ENCODE measurements around the gene CCNK.
A peak's percentile ranks its signal among the peaks of the same experiment; 100 is the strongest.

CCNK gene

GRCh38 chr14:99480917-99481744 is at the start of gene CCNK:
Gene CCNK (plus strand): TSS chr14:99481409. CDS start chr14:99492678, 11,269 bp downstream.
- DNase-seq: peak; percentile 100

DNA sequence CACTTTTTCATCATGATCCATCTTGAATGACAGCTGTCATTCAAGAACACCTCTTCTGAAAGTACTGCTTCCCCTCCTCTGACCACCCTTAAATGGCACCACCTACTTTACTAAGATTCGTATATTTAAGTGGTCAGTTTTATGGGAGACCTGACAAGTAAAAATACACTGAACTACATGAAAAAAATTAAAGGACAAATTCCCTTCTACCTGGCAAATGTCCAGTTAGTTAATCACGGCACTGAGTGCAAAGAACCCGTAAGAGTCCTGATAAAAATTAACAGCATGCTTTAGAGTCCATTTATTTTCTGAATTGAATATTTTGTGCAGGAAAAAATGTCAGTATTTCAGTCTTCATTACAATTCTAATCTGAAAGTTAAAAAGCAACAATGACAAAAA is 49.2 kb upstream of the CCNK start:
- no peak for DNase-seq

DNA sequence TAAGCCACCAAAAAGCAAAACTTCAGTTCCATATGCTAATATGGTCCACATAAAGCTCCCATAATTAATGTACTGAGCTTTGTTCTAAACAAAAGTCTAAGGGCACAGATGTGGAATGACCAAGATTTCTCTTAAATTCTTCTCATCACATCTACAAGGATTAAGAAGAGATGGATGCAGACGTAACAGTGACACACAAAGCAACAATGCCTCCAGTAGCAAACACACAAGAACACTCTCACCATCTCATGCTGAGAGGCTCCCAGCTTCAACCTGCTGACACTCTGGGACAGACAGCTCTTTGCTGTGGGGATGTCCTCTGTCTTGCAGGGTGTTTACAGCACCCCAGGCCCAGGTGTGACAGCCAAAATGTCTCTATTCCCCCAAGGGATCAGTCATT is 48.7 kb upstream of the CCNK start:
- no peak for DNase-seq

- no peak for DNase-seq
Observed at GRCh38 chr14:99435327-99435726, 45.9 kb upstream of the CCNK start.

DNA sequence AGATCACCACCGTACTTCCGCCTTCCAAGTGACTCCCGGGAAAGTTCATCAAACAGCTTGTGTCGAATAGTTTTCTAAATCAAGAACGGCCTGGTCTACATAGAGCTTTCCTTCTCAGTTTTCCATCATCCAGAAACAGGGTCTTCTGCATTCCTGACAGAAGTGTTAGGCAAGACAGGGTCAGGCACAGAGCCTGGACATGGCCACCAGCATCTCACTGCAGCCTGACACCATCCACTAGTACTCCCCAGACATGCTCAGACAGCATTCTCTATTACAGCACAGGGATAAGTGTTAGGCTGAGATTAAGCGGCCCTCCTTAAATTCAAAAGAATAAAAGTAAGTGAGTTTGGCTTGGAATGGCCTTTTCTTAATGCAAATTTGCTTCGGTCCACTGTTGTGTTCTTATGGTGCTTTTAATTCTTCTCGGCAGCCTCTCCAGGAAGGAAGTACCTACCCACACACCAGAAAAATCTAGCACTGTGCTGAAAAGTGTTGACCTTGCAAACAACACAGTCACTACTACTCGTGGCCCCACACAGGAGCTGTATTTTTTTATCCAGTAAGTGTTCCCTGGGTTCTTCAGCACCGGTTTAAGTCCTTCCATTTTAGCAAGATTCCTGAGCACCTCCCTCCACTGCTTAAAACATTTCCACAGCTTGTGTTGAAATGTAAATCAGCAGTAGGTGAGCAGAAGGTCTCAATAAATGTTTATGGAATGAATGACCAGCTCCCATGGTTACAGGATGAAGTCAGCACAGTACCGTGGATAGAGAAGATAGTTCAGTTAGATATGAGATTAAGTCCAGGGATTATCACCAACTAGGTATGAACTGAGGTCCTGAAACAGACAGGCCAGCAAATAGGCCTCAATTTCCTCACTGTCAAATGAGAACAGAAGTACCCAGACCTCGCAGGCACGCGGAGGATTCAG is 44.7 kb upstream of the CCNK start:
- peak; percentile 38 for DNase-seq

DNA sequence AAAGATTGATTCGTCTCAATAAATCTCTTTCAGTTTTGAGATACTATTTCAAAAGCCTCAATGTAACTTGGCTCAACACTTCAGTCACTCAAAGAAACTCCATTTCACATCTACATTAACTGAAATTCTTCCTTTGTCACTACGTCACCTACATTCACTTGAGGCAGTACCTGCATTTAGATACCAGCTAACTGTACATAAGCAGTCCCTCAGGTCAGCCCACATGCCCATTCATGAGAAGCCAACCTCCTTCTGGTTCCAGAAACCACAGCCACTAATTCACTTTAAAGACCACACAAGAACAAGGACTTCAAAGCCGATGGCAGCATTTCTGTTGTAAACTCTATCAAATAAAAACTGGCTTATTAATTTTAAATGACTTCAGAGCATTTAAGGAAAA is 43.5 kb upstream of the CCNK start:
- no peak for DNase-seq

DNA sequence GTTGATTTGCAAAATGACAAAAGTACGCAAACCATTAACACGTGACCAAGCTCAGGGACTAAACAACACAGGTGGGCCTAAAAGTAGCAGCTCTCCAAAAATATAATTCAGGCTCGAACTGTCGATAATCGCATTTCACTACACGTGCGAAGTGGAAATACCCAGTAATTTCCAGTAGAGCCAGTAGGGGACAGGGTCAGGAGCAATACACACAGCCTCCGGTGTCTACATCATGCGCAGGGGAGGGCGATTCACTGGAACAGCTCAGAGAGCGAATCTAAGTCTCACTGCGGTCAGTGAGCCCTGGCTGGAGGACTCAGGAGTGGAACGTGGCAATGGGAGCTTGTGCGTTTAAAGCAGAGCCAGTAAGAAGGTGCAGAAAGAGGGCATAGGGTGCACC is 40.9 kb upstream of the CCNK start:
- no peak for DNase-seq

- no peak for DNase-seq
Observed at GRCh38 chr14:99441157-99441870, 39.9 kb upstream of the CCNK start.

DNA sequence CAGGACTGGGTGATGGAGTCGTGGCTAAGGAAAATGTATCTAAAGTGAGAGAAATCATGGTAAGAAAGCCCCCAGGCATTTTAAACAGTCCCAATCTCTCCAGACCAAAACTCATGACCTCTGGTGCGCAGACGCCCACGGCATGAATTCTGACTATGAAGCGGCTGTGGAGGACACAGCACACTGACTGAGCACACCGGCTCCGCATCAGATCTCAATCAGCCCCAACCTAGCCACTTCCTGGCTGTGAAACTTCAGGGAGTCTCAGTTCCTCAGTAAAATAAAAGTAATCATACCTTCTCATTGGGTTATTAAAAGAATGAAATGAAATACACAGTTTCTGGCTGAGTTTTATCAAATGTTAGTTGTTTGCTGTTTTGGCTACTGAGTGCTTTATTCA is 39.3 kb upstream of the CCNK start:
- no peak for DNase-seq

GRCh38 chr14:99445931-99446330 is 35.3 kb upstream of the CCNK start:
- no peak for DNase-seq

DNA sequence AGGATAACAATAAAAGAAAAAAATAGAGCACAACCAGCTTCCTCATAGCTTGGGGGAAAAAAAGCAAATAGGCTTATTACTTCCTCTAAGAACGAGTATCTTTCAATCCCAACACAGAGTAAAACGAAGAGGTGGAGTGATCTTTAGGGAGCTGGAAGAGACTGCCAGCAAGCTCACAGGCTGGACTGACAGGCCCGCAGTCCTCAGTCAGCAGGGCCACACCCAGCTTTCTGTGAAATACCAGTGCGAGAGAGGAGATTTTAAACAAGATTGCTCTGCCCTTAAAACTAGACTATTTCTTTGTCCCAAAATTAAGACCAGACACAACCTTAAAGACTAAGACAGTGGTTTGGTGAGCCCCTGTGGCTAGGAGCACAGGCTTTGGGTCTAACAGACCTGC is 33.5 kb upstream of the CCNK start:
- DNase-seq: no peak

- no peak for DNase-seq
Observed at GRCh38 chr14:99450266-99450665, 30.9 kb upstream of the CCNK start.

DNA sequence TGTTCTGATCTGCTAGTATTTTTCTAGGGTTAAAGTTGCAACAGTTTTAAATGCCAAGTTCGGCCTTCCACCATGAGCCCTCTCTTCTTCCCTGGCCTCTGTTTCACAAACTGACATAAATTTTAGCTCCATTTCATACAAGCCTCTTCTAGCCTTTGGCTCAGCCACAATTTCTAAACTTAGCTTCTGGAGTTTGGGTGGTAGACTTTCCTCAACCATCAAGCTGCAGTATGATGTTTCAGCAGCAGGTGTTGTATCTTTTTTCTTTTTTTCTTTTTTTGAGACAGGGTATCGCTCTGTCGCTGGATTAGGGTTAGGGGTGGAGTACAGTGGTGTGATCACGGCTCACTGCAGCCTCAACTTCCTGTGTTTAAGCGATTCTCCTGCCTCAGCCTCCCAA is 30.0 kb upstream of the CCNK start:
- DNase-seq: no peak

DNA sequence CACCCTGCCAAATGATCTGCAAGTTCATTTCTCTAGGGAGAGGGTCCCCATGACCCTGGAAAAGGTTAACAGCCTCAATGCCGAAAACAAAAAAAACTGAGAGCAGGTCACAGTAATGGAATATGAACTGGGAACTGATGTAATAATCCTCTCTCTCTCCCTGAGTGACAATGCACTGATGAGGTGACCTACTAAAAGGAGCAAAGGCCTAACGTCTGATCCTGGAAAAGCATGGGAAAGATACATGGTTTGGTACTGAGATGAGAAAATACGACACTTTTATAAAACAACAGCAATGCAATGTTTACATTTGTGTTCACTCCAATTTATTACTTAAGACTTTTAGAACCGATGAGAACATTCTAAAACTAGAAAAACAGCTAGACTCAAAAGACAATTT is 28.2 kb upstream of the CCNK start:
- DNase-seq: no peak

DNA sequence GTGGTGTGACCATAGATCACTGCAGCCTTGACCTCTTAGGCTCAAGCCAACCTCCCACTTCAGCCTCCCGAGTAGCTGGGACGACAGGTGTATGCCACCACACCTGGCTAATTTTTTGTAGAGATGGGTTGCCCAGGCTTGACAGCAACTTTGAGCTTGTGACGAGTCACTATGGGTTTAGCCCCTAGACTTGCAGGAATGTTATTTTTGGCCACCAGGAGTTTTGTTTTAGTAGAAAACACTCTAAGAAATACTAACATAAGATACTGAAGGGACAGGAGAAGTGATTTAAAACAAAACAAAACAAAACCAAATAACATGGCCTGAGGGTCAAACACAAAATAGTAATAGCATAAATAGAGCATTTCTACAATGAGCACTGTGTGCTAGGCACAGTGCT is 27.0 kb upstream of the CCNK start:
- no peak for DNase-seq

DNA sequence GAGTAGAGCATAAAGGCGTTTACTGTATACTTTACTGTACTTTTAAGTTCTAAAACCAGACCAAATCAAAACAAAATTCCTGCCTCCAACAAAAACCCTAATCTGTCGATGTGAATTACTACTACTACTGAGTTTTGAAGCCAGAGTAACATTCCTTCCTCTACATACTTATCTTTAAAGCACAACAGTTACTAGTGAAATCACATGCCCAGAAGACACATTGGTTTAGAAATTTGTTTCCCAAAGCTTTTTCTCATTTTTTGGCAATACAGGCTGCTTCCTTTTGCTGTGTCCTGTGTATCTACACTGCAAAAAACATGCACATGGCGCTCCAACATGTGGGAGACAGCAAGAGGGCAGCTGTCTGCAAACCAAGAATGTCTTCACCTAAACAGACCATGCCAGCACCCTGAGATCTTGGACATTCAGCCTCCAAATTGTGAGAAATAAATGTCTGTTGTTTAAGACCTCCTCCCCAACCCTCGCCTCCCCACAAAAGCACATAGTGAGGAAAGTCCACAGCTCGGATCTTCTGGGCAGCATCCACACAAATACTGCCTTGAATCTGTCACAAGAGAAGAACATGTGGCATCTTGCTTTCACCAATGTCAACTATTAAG is 21.6 kb upstream of the CCNK start:
- no peak for DNase-seq

DNA sequence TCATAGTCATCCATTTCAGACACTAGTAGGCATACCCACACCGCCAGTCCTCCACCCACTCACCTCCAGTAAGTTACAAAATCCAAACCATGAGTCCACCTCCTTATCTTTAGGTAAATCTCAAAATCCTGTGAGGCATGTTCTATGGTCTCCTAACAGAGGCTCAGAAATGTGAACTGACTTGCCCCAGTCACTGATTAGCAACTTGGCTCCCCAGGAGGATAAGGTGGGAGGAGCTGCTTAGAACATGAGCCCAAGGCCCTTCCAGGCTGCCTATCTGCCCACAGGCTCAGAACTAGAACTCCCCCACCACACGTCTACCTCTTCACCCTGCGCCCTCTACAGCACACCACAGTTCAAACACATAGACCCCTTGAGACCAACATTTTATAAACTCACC is 20.4 kb upstream of the CCNK start:
- no peak for DNase-seq

GRCh38 chr14:99461411-99462085 is 19.7 kb upstream of the CCNK start:
- DNase-seq: no peak

DNA sequence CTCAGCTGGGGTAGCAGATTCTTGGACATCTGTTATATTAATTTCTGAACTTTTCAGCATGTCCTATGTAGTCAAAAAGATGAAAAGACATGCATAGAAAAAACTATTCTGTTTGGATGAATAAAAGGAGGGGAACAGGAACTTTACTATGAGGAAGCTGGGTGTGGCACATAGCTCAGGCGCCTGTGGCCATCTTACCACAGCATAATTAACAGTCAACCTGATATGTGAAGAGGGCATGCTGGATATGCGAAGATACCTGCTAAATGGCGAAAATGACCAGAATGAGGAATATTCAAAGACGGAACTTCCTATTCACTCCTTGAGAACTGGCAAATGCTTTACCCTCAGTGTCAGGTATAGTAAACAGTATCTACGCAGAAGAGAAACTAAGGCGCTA is 19.0 kb upstream of the CCNK start:
- no peak for DNase-seq

DNA sequence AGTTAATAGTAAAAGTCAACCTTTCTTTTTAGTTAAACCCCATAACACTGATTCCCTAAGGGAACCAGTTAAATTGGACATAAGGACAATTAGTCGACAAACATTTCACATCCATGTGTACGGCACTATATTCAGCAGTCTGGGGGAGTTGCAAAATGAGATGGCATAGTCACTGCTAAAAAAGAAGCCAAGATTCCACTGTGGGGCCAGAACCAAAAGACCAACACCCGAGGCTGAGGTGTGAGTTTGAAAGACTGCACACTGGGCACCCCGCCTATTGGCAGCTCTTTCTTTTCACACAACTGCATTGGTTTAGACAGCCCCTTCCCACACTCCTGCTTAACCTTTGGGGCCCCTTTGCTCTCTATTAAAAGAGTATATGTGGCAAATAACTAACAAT is 17.2 kb upstream of the CCNK start:
- DNase-seq: no peak

DNA sequence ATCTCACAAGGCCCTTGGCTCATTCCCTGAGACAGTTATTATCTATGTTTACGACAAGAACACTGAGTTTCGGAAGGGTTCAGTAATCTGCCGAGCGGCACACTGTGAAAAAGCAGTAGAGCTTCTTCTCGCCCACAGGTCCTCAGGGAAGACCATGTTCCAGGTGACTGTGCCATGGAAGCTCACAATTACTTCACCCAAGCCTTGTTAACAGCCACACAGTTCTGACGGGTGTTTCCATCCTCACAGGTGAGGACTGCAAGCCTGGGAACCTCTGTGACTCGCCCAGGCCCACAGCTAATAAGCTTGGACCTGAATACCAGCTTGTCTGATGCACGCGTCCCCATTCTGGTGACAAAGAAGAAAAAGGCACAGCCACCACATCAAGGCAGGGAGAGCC is 15.9 kb upstream of the CCNK start:
- no peak for DNase-seq

GRCh38 chr14:99466758-99467157 is 14.5 kb upstream of the CCNK start:
- DNase-seq: no peak
